ENCODE results near the gene CNOT10. TPM values are rescaled to one million over a fixed set of nuclear protein-coding genes. Genes with fewer than 3 reads are reported as not detected.

CNOT10 gene
- polyA plus RNA-seq, 1 donor (not counting 4 experiments of a cell fraction or from before 2014, with no cell fraction given) = 24.2 TPM

DNA sequence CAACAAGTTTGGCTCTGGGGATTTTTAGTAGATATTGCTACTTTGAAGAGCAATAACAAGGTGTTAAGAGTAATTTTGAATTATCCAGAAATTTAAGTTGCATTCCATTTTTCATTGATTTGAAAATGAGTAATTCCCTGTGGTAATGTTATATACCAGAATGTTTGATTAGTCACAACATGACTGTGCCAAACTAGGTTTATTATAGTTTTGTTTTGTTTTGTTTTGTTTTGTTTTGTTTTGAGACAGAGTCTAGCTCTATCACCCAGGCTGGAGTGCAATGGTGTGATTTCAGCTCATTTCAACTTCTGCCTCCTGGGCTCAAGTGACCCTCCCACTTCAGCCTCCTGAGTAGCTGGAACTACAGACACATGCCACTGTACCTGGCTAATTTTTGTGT lies 40.7 kb downstream of the CNOT10 start:
- peaks cover 5 to 7% of the 10 kb centered on the region in 2 experiments for H3K36me3 ChIP-seq (ENCODE audit: control insufficient read depth in 2 of 2, extremely low read depth in 1 of 2, insufficient read depth in 2 of 2, low read length in 2 of 2)
- H3K9ac ChIP-seq (ENCODE audit: control insufficient read depth, extremely low read depth, insufficient read depth, low read length) = no peak overlapping the region
- dilution Hi-C loops (cut with MboI; ENCODE audit: extremely low pct_ligation_motif_present, low sequenced_read_pairs) = no loop called here
- no peaks in the 10 kb centered on the region for H3K27me3 ChIP-seq (ENCODE audit: control insufficient read depth, extremely low read depth, insufficient read depth, low read length)
- no peak for DNase-seq (ENCODE audit: low read depth, low spot score)
- no peak overlapping the region for H3K4me3 ChIP-seq (ENCODE audit: control insufficient read depth in 2 of 3, extremely low read depth in 1 of 3, insufficient read depth in 2 of 3, low read depth in 1 of 3, low read length in 3 of 3)
- no peaks in the 10 kb centered on the region for H4K20me1 ChIP-seq (ENCODE audit: control insufficient read depth, extremely low read depth, insufficient read depth, low read length)
- TF ChIP-seq CTCF (optimal IDR thresholded peaks at IDR 0.05 in 1 of 3, IDR thresholded peaks at IDR 0.05 in 1 of 3, conservative IDR thresholded peaks at IDR 0.05 in 1 of 3; ENCODE audit: extremely low read depth in 1 of 3, insufficient read depth in 2 of 3, low read length in 3 of 3) = no peak
- no peak for TF ChIP-seq EZH2 (IDR thresholded peaks at IDR 0.05; ENCODE audit: low read length)
- no peak overlapping the region for H3K4me2 ChIP-seq (ENCODE audit: control insufficient read depth, extremely low read depth, insufficient read depth, low read depth, low read length)
- no peak for FAIRE-seq
- no peaks in the 10 kb centered on the region for H3K9me1 ChIP-seq (ENCODE audit: control insufficient read depth, extremely low read depth, insufficient read depth, low read length)
- H3K4me1 ChIP-seq (ENCODE audit: control insufficient read depth, extremely low read depth, insufficient read depth, low read length) = peaks cover 5% of the 10 kb centered on the region
- H3K9me3 ChIP-seq (ENCODE audit: control insufficient read depth, low read depth, low read length) = no peaks in the 10 kb centered on the region
- no peak overlapping the region for H2AFZ ChIP-seq (ENCODE audit: control insufficient read depth, low read length)
- H3K27ac ChIP-seq (ENCODE audit: control insufficient read depth, insufficient read depth, low read length) = peak overlapping the region; percentile 42
- H3K79me2 ChIP-seq (ENCODE audit: control insufficient read depth, insufficient read depth, low read length) = no peaks in the 10 kb centered on the region

DNA sequence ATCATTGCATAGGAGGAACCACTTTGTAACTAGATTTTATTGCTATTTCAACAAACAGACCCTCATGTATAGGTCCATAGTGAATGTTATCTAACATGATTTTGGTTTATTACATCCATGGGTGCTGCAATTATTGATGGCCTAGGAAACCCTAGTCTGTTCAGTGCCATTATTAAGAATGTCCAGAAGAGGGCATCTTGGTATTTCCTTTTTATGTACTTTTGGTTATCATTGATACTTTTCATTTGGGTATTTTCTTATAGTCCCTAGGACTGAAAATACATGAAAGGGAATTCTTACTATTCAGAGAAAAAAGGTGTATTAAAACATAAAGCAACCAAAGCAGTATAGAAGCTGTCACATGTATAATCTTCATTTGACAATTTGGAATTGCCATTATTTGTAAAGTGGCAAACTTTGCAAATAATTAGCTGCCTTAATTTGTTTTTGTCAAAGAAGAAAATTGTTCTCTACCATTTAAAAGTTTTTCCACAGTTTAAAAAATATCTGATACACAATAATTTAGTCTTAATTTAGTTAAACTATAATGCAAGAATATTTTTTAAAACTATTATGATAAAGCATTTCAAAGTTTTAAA lies 48.7 kb downstream of the CNOT10 start:
- Histone ChIP-seq H3K4me3 (ENCODE audit: control insufficient read depth in 2 of 3, extremely low read depth in 1 of 3, insufficient read depth in 2 of 3, low read depth in 1 of 3, low read length in 3 of 3) (no peak overlapping the region), H3K9me1 (ENCODE audit: control insufficient read depth, extremely low read depth, insufficient read depth, low read length) (no peaks in the 10 kb centered on the region), H3K27me3 (ENCODE audit: control insufficient read depth, extremely low read depth, insufficient read depth, low read length) (no peaks in the 10 kb centered on the region), H3K36me3 (ENCODE audit: control insufficient read depth in 2 of 2, extremely low read depth in 1 of 2, insufficient read depth in 2 of 2, low read length in 2 of 2) (peaks cover 0 to 4% of the 10 kb centered on the region in 2 experiments), H2AFZ (ENCODE audit: control insufficient read depth, low read length) (no peak overlapping the region), H4K20me1 (ENCODE audit: control insufficient read depth, extremely low read depth, insufficient read depth, low read length) (no peaks in the 10 kb centered on the region), H3K79me2 (ENCODE audit: control insufficient read depth, insufficient read depth, low read length) (no peaks in the 10 kb centered on the region), H3K9me3 (ENCODE audit: control insufficient read depth, low read depth, low read length) (no peaks in the 10 kb centered on the region), H3K9ac (ENCODE audit: control insufficient read depth, extremely low read depth, insufficient read depth, low read length) (no peak overlapping the region), H3K4me2 (ENCODE audit: control insufficient read depth, extremely low read depth, insufficient read depth, low read depth, low read length) (no peak overlapping the region), H3K27ac (ENCODE audit: control insufficient read depth, insufficient read depth, low read length) (no peak overlapping the region), H3K4me1 (ENCODE audit: control insufficient read depth, extremely low read depth, insufficient read depth, low read length) (no peaks in the 10 kb centered on the region)
- no peak for TF ChIP-seq EZH2 (IDR thresholded peaks at IDR 0.05; ENCODE audit: low read length)
- peak in 2 of 3 experiments; percentile 28 to 37 for TF ChIP-seq CTCF (optimal IDR thresholded peaks at IDR 0.05 in 1 of 3, IDR thresholded peaks at IDR 0.05 in 1 of 3, conservative IDR thresholded peaks at IDR 0.05 in 1 of 3; ENCODE audit: extremely low read depth in 1 of 3, insufficient read depth in 2 of 3, low read length in 3 of 3)
- FAIRE-seq (peak; percentile 52), DNase-seq (ENCODE audit: low read depth, low spot score) (no peak)
- dilution Hi-C loops (cut with MboI; ENCODE audit: extremely low pct_ligation_motif_present, low sequenced_read_pairs) = no loop called here

All from keratinocyte (primary cell).